ENCODE measurements around the gene DIP2A.
"Not testable (repeated sequence)": the region's sequence is repeated elsewhere in the genome, so short reads cannot be mapped to it uniquely, and the experiment has no call there.

The DIP2A gene

GRCh38 chr21:46426313-46427046 lies 32.2 kb upstream of the DIP2A start:
- FAIRE-seq, result no peak

GRCh38 chr21:46427516-46427915 lies 31.2 kb upstream of the DIP2A start:
- FAIRE-seq (no peak), DNase-seq (ENCODE audit: insufficient read length) (no peak)
- no peak for TF ChIP-seq TAF1 (IDR thresholded peaks at IDR 0.05; ENCODE audit: borderline replicate concordance, low read depth, low read length)
- no peak for TF ChIP-seq POLR2A (IDR thresholded peaks at IDR 0.05; ENCODE audit: low read depth, low read length)
- TF ChIP-seq POLR2AphosphoS5 (IDR thresholded peaks at IDR 0.05; ENCODE audit: low read depth, low read length), result no peak

More at GRCh38 chr21:46426313-46427046, 32.2 kb upstream of the DIP2A start:
- no peak for TF ChIP-seq POLR2AphosphoS5 (IDR thresholded peaks at IDR 0.05; ENCODE audit: low read depth, low read length)
- DNase-seq (ENCODE audit: insufficient read length), result no peak

DNA sequence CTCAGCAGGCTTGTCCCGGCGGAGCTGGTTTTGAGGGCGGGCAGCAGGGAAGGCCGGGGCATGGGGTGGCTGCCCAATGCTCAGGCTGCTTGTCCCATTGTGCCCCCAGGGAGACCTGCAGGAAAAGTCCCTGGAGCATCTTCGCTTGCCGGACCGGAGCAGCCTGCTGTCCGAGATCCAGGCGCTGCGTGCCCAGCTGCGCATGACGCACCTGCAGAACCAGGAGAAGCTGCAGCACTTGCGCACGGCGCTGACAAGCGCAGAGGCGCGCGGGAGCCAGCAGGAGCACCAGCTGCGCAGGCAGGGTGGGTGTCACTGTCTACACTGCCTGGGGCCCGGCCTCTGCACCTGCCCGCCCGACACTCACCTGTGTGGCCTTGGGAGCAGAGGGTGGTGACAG lies 30.4 kb upstream of the DIP2A start:
- FAIRE-seq (no peak), DNase-seq (ENCODE audit: insufficient read length) (no peak)
- no peak for TF ChIP-seq POLR2AphosphoS5 (IDR thresholded peaks at IDR 0.05; ENCODE audit: low read depth, low read length)

- DNase-seq (ENCODE audit: insufficient read length), result no peak
- TF ChIP-seq POLR2AphosphoS5 (IDR thresholded peaks at IDR 0.05; ENCODE audit: low read depth, low read length) (no peak), POLR2A (IDR thresholded peaks at IDR 0.05; ENCODE audit: low read depth, low read length) (no peak), TAF1 (IDR thresholded peaks at IDR 0.05; ENCODE audit: borderline replicate concordance, low read depth, low read length) (no peak)
- no peak for FAIRE-seq
Observed at GRCh38 chr21:46428987-46429710, 29.5 kb upstream of the DIP2A start.

DNA sequence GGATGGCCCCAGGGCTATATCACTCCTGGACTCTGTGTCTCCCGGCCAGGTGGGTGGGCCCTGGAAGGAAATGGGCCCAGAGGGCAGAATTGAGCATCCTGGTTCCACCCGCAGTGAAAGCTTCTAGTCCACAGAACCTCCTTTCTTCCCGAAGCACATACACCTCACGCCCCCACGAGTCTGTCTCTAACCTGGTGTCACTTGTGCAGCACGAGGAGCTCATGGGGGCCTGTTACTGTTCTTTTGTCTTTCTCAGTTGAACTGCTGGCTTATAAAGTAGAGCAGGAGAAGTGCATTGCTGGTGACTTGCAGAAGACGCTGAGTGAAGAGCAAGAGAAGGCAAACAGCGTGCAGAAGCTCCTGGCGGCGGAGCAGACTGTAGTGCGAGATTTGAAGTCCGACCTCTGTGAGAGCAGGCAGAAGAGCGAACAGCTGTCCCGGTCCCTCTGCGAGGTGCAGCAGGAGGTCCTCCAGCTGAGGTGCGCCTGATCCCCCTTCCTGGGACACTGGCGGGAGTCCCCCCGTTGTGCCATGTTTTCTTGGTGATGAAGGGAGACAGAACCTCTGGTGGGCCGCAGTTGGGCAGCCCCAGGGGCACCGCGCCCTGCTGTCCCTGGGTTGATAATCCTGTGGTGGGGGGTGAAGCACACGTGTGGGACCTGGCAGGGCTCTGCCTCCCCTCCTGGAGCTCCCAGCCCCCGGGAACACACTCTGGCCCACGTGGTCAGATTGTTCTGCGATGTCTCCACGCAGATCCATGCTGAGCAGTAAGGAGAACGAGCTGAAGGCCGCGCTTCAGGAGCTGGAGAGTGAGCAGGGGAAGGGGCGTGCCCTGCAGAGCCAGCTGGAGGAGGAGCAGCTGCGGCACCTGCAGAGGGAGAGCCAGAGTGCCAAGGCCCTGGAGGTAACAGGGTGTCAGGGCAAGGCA lies 28.7 kb upstream of the DIP2A start:
- no peak for TF ChIP-seq POLR2A (IDR thresholded peaks at IDR 0.05; ENCODE audit: low read depth, low read length)
- no peak for TF ChIP-seq POLR2AphosphoS5 (IDR thresholded peaks at IDR 0.05; ENCODE audit: low read depth, low read length)
- TF ChIP-seq TAF1 (IDR thresholded peaks at IDR 0.05; ENCODE audit: borderline replicate concordance, low read depth, low read length), result no peak
- FAIRE-seq (no peak), DNase-seq (ENCODE audit: insufficient read length) (no peak)

DNA sequence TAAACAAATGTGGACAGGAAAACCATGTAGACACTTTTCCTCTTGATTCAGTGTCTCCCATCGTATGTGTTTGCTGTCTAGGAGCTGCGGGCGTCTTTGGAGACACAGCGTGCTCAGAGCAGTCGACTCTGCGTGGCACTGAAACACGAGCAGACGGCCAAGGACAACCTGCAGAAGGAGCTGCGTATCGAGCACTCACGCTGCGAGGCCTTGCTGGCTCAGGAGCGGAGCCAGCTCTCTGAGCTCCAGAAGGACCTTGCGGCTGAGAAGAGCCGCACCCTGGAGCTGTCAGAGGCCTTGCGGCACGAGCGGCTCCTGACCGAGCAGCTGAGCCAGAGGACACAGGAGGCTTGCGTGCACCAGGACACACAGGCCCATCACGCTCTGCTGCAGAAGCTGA lies 27.2 kb upstream of the DIP2A start:
- DNase-seq (ENCODE audit: insufficient read length) (no peak), FAIRE-seq (no peak)
- no peak for TF ChIP-seq POLR2AphosphoS5 (IDR thresholded peaks at IDR 0.05; ENCODE audit: low read depth, low read length)
- TF ChIP-seq POLR2A (IDR thresholded peaks at IDR 0.05; ENCODE audit: low read depth, low read length), result no peak
- no peak for TF ChIP-seq TAF1 (IDR thresholded peaks at IDR 0.05; ENCODE audit: borderline replicate concordance, low read depth, low read length)

DNA sequence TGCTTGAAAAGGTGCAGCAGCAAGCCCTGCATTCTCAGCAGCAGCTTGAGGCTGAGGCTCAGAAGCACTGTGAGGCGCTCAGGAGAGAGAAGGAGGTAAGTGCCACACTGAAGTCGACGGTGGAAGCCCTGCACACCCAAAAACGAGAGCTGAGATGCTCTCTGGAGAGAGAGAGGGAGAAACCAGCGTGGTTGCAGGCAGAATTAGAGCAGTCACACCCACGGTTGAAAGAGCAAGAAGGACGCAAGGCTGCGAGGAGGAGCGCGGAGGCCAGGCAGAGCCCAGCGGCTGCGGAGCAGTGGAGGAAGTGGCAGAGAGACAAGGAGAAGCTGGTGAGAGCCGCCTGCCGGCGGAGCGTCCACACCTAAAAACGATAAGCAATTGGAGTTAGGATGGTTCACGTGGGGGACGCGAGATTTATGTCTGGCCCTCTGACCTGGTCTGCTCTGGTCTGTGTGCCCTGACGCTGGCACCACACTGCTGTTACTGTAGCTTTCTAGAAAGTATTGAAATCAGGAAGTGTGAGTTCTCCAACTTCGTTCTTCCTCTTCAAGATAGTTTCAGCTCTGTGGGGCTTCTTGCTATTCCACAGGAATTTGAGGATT lies 26.7 kb upstream of the DIP2A start:
- FAIRE-seq, result no peak
- DNase-seq (ENCODE audit: insufficient read length), result no peak
- no peak for TF ChIP-seq POLR2AphosphoS5 (IDR thresholded peaks at IDR 0.05; ENCODE audit: low read depth, low read length)
- TF ChIP-seq TAF1 (IDR thresholded peaks at IDR 0.05; ENCODE audit: borderline replicate concordance, low read depth, low read length), result no peak
- TF ChIP-seq POLR2A (IDR thresholded peaks at IDR 0.05; ENCODE audit: low read depth, low read length), result no peak

- not testable (repeated sequence) for DNase-seq (ENCODE audit: insufficient read length); FAIRE-seq
Observed at GRCh38 chr21:46433116-46433515, 25.6 kb upstream of the DIP2A start.

DNA sequence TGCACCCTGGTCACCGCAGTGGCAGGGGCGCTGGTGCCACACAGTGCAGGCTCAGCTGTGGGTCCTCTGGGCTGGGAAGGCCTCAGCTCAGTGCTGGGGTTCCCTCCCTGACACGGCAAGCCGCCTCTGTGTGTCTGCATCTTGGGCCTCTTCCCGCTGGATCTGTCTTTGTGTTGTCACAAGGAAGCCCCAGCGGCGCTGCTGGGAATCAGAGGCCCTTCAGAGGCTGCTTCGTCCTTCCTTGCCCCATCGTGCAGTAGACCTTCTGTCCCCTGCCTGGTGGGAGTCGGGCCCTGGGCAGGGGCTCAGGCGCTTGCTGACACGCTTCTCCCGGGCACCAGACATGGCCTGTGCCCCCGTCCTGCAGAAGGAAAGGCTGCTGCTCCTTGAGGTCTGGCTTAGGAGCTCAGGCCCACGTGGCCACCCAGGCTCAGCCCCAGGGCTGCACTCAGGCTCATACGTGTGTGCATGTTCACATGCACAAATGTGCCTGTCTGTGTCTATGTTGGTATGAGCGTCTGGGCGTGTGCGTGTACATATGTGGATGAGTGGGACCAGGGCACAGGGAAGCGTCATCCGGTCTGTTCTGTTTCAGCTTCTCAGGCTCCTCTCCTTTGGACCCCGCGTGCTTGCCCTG lies 24.3 kb upstream of the DIP2A start:
- FAIRE-seq (no peak), DNase-seq (ENCODE audit: insufficient read length) (no peak)
- TF ChIP-seq POLR2A (IDR thresholded peaks at IDR 0.05; ENCODE audit: low read depth, low read length), result no peak
- no peak for TF ChIP-seq POLR2AphosphoS5 (IDR thresholded peaks at IDR 0.05; ENCODE audit: low read depth, low read length)
- no peak for TF ChIP-seq TAF1 (IDR thresholded peaks at IDR 0.05; ENCODE audit: borderline replicate concordance, low read depth, low read length)

DNA sequence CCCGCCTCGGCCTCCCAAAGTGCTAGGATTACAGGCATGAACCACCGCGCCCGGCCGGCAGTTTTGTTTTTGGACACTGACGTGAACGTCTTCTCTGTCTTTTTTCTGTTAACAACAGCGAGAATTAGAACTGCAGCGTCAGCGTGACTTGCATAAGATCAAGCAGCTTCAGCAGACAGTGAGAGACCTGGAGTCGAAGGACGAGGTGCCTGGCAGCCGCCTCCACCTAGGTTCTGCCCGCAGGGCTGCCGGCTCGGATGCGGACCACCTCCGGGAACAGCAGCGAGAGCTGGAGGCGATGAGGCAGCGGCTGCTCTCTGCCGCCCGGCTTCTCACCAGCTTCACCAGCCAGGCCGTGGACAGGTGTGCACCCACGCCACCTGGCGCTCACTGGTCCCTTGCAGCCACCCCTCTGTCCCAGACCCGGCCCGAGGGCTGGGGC lies 22.9 kb upstream of the DIP2A start:
- no peak for FAIRE-seq
- no peak for DNase-seq (ENCODE audit: insufficient read length)
- TF ChIP-seq TAF1 (IDR thresholded peaks at IDR 0.05; ENCODE audit: borderline replicate concordance, low read depth, low read length) (no peak), POLR2AphosphoS5 (IDR thresholded peaks at IDR 0.05; ENCODE audit: low read depth, low read length) (no peak), POLR2A (IDR thresholded peaks at IDR 0.05; ENCODE audit: low read depth, low read length) (no peak)

- TF ChIP-seq POLR2A (IDR thresholded peaks at IDR 0.05; ENCODE audit: low read depth, low read length) (no peak), POLR2AphosphoS5 (IDR thresholded peaks at IDR 0.05; ENCODE audit: low read depth, low read length) (no peak), TAF1 (IDR thresholded peaks at IDR 0.05; ENCODE audit: borderline replicate concordance, low read depth, low read length) (no peak)
Observed at GRCh38 chr21:46436621-46437020, 22.1 kb upstream of the DIP2A start.

More at GRCh38 chr21:46436621-46437020, 22.1 kb upstream of the DIP2A start:
- DNase-seq (ENCODE audit: insufficient read length), result no peak
- no peak for FAIRE-seq

Data from GM12892 (cell line).